Measurements from ENCODE around the gene TM4SF20.
A peak's percentile ranks its signal among the peaks of the same experiment; 100 is the strongest.

TM4SF20 gene, protein sequence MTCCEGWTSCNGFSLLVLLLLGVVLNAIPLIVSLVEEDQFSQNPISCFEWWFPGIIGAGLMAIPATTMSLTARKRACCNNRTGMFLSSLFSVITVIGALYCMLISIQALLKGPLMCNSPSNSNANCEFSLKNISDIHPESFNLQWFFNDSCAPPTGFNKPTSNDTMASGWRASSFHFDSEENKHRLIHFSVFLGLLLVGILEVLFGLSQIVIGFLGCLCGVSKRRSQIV

GRCh38 chr2:227379095-227379494, at the start of gene TM4SF20:
TSS of gene TM4SF20 (minus strand) at chr2:227379306. CDS start at chr2:227379268, 38 bp downstream.
- DNase-seq (ENCODE audit: low spot score): no peak

DNA sequence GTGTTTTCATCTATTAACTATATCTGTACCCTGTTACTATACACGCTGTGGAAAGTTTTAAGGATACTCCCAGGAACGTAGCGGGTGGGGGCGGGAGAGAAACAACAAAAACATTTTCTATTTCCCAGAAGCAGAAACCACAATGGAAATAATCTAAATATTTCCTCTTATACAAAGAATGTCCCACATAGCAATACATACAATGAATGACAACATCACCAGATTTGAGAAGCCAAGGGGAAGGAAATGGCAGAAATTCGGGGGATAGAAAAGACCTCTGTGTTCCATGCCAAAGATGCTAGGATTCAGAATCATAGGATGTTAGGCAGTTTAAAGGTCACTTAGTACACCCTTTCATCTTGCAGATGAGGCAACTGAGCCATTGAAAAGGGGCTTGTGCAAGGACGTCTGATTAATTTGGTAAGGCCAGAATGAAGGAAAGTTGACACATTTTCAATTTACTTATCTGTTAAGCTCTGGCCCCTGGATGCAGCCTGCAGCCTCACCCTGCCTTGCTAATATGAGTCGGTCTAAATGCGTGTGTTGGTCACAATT, 49.7 kb upstream of the TM4SF20 start:
- DNase-seq (ENCODE audit: low spot score): no peak

DNA sequence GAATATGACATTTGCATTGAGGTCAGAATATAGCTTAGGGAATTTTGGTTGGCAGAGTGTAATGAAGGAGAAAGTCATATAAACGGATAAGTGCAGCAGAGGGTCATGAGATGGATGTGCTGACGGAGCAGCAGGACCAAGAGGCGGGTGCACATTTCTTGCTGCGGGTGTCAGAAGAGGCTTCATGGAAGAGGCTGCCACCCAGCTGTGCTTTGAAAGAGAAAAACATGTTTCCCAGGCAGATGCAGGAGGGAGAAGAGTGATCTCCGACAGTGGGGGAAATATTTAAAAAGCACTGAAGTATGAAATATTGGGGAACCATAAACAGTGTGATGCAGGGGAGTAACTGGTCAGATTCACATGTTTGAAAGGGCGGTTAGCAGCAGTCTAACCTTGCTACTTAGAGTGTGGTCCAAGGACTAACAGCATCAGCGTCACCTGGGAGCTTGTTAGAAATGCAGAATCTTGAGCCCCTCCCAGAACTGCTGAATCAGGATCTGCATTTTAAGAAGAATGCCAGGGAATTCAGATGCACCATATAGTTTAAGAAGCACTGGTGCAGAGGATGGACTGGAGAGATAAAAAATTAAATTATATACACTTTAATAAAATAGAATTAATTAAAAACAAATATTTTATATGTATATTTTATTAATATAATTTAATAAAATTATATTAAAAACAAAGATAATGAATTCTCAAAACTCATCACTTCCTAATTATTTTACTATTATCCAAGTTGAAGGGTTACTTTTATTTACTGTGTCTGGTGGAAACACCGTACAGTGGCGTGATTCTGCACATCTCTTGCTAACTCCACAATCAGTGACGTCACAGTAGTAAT, 44.8 kb upstream of the TM4SF20 start:
- DNase-seq (ENCODE audit: low spot score): peak; percentile 68

- no peak for DNase-seq (ENCODE audit: low spot score)
These were observed 41.3 kb upstream of the TM4SF20 start for GRCh38 chr2:227420087-227421052.

GRCh38 chr2:227416701-227417100, 37.6 kb upstream of the TM4SF20 start:
- no peak for DNase-seq (ENCODE audit: low spot score)

- peak; percentile 61 for DNase-seq (ENCODE audit: low spot score)
These were observed 36.7 kb upstream of the TM4SF20 start for GRCh38 chr2:227415538-227416424.

DNA sequence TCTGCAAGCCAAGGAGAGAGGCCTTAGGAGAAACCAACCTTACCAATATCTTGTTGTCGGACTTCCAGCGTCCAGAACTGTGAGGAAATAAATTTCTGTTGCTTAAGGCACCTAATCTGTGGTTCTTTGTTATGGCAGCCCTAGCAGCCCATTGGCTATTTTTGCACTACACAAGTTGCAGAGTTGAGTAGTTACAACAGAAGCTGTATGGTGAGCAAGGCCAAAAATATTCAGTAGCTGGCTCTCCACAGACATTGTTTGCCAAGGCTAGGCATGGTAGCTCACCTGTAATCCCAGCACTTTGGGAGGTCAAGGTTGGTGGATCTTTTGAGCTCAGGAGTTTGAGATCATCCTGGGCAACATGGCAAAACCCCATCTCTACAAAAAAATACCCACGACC, 35.7 kb upstream of the TM4SF20 start:
- DNase-seq (ENCODE audit: low spot score): no peak

- DNase-seq (ENCODE audit: low spot score): no peak
These were observed 34.3 kb upstream of the TM4SF20 start for GRCh38 chr2:227413371-227413770.

- no peak for DNase-seq (ENCODE audit: low spot score)
These were observed 33.8 kb upstream of the TM4SF20 start for GRCh38 chr2:227412877-227413276.

- DNase-seq (ENCODE audit: low spot score): no peak
These were observed 32.9 kb upstream of the TM4SF20 start for GRCh38 chr2:227411990-227412350.

DNA sequence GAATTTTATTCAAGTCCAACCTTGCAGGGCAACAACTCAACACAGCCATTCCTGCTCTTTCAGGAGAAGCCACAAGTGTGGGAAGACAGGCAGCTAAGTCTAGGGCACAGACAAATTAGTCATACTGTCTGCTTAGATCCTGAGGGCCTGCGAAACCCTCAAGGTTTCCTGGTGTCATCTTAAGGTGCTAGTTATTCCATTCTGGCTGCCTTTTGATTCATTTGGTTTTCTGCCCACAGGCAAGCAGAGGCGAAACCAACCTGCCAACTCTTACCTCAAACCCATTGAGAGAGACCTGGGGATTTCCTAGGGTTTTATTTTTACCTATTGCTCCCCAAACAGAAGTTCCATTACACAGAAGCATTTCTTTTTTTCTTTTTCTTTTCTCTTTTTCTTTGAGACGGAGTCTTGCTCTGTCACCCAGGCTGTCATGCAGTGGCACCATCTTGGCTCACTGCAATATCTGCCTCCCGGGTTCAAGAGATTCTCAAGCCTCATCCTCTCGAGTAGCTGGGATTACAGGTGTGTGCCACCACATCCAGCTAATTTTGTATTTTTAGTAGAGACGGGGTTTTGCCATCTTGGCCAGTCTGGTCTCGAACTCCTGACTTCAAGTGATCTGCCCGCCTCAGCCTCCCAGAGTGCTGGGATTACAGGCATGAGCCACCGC, 32.3 kb upstream of the TM4SF20 start:
- no peak for DNase-seq (ENCODE audit: low spot score)

GRCh38 chr2:227410191-227410590, 31.1 kb upstream of the TM4SF20 start:
- DNase-seq (ENCODE audit: low spot score): no peak

- DNase-seq (ENCODE audit: low spot score): no peak
These were observed 28.6 kb upstream of the TM4SF20 start for GRCh38 chr2:227407591-227408151.

- DNase-seq (ENCODE audit: low spot score): peak; percentile 92
These were observed 27.3 kb upstream of the TM4SF20 start for GRCh38 chr2:227406177-227407031.

DNA sequence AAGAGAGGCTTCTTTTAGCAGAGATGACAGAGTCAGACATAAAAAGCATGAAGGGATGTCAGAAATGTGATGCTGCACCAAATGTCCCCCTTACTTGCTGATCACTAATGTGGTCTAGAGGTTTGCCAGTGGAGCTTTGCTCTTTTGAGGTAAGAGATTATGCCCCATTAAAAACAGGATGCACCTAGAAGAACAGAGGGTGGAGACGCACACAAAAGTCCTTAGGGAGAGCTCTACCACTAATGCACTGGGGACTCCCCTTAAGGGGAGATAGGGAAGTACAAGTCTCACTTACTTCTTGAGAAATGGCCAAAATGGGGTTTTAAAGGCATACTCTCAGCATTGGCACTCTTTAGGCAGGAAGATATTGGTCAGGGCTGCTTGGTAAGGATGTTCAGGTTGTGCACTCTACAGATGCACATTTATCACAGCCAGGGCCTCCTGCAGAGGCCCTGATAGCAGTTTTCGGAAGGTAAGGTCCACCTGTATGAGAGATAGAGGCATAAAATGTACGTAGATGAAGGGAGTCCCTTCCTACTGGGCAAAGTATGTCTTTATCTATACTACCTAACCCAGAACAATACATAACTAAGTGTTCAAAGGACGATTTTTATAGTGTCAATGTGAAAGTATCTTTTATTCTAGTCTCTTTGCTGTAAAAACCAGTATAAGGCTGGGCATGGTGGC, 25.6 kb upstream of the TM4SF20 start:
- no peak for DNase-seq (ENCODE audit: low spot score)

GRCh38 chr2:227402959-227403358, 23.9 kb upstream of the TM4SF20 start:
- no peak for DNase-seq (ENCODE audit: low spot score)

GRCh38 chr2:227402321-227402720, 23.2 kb upstream of the TM4SF20 start:
- DNase-seq (ENCODE audit: low spot score): no peak

- DNase-seq (ENCODE audit: low spot score): no peak
These were observed 22.4 kb upstream of the TM4SF20 start for GRCh38 chr2:227401550-227401949.
